Measurements from ENCODE around the gene EPHA1.
"Not testable (repeated sequence)": the region's sequence is repeated elsewhere in the genome, so short reads cannot be mapped to it uniquely, and the experiment has no call there.

EPHA1 gene

GRCh38 chr7:143392427-143392826 lies 16.2 kb downstream of the EPHA1 start:
- Histone ChIP-seq H3K4me1 (ENCODE audit: insufficient read depth, low read length) (peaks cover 68% of the 10 kb centered on the region), H3K36me3 (ENCODE audit: insufficient read depth, low read length) (peaks cover 38% of the 10 kb centered on the region), H3K27ac (ENCODE audit: low read depth, low read length) (peak overlapping the region; percentile 83)
- H3K9ac ChIP-seq (ENCODE audit: low read length); H3K27me3 ChIP-seq (ENCODE audit: control insufficient read depth in 1 of 2, insufficient read depth in 2 of 2, low read length in 2 of 2); H3K9me3 ChIP-seq (ENCODE audit: low read length); H3K4me3 ChIP-seq (ENCODE audit: low read depth in 1 of 2, low read length in 2 of 2): not testable (repeated sequence)

DNA sequence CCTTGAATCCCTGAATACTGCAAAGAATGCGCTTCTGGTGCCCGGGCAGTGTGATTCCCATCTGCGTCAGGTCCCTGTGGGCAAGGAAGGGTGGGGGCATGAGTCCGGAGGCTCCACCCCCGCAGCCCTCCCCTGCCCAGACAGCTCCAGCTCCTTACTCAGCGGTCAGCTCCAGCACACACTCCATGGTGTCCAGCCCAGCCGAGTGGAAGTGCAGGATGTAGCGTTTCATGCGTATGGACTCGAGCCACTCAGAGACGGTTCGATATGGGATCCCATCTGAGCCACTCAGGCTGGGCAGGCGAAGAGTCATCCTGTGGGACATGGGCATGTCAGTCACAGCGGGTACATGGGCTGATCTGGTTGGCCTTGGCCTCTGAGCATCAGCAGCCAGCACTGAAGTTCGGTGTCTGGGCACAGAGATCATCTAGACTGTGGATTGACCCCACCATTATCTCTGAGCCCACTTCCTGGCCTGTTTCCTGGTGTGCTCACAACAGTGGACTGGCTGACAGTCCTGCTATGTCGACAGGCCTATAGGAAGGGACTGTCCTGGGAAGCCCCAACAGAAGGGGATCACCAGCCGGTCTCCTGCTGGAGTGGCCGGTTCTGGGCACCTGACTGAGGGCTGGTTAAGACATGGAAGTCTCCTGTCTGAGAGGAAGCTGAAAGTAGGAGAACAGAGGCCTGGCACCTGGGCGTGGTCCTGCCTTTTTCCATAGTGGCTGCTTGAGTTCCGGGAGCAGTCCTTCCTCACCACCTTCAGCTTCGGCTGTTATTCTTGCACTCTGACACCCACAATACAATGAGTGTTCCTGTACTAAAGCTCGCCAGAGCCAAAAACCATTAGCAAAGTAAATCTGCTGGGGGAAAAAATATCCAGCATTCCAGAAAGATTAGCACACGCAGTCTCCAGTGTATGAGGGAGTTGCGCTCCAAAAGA lies 16.9 kb downstream of the EPHA1 start:
- H3K27ac ChIP-seq (ENCODE audit: low read depth, low read length), result peak overlapping the region; percentile 83
- no peaks in the 10 kb centered on the region for H3K9me3 ChIP-seq (ENCODE audit: low read length)
- no peaks in the 10 kb centered on the region for H3K27me3 ChIP-seq (ENCODE audit: control insufficient read depth in 1 of 2, insufficient read depth in 2 of 2, low read length in 2 of 2)
- no peak overlapping the region for H3K9ac ChIP-seq (ENCODE audit: low read length)
- H3K36me3 ChIP-seq (ENCODE audit: insufficient read depth, low read length), result peaks cover 44% of the 10 kb centered on the region
- peaks cover 75% of the 10 kb centered on the region for H3K4me1 ChIP-seq (ENCODE audit: insufficient read depth, low read length)
- peak overlapping the region in 1 of 2 donors; percentile 18 for H3K4me3 ChIP-seq (ENCODE audit: low read depth in 1 of 2, low read length in 2 of 2)

DNA sequence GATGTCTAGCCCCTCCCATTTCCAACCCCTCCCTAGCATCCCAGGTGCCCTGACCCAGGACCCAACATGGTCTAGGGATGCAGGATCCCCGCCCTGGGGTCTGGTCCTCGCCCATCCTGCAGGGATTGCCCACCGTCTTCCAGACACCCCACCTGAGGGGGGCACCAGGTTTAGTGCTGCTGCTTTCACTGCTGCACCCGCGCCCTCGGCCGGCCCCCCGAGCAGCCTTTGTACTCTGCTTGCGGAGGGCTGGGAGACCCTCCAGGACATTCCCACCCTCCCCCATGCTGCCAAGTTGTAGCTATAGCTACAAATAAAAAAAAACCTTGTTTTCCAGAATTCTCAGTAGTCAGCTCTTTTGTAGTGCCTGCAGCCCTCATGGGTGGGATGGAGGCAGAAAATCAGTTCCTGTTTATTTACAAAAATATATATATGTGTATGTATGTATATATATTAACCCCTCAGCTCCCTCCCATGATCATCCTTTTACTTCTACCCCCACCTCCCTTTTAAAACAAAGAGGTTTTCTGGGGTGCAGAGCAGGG lies 17.8 kb downstream of the EPHA1 start:
- H3K27ac ChIP-seq (ENCODE audit: low read depth, low read length), result peak overlapping the region; percentile 83
- no peaks in the 10 kb centered on the region for H3K9me3 ChIP-seq (ENCODE audit: low read length)
- H3K4me3 ChIP-seq (ENCODE audit: low read depth in 1 of 2, low read length in 2 of 2), result no peak overlapping the region
- peaks cover 84% of the 10 kb centered on the region for H3K4me1 ChIP-seq (ENCODE audit: insufficient read depth, low read length)
- no peak overlapping the region for H3K9ac ChIP-seq (ENCODE audit: low read length)
- H3K36me3 ChIP-seq (ENCODE audit: insufficient read depth, low read length), result peaks cover 44% of the 10 kb centered on the region
- H3K27me3 ChIP-seq (ENCODE audit: control insufficient read depth in 1 of 2, insufficient read depth in 2 of 2, low read length in 2 of 2), result no peaks in the 10 kb centered on the region

DNA sequence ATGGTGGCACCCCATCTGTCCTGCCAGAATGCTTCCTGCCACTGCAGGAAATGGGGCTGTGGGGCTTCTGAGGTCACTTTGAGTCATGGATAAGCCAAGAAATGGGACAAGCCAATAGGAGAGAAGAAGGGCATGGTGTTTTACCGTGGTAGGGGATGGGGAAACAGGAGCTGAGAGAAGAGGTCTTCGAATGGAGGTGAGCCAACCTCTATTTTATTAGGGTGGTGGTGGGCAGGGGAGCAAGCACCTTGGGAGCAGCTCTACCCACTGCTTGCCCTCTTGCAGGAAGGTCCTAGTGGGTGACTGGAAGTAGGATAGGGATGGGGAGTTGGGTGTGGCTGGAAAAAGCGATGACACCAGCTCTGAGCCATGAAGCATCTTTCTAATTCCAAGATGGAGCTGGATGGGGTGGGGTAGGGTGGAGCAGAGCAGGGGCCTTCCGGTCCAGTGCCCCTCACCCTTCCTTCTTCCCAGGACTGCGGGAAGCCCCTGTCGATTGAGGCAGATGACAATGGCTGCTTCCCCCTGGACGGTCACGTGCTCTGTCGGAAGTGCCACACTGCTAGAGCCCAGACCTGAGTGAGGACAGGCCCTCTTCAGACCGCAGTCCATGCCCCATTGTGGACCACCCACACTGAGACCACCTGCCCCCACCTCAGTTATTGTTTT lies 18.4 kb downstream of the EPHA1 start:
- no peak overlapping the region for H3K4me3 ChIP-seq (ENCODE audit: low read depth in 1 of 2, low read length in 2 of 2)
- peaks cover 44% of the 10 kb centered on the region for H3K36me3 ChIP-seq (ENCODE audit: insufficient read depth, low read length)
- H3K27me3 ChIP-seq (ENCODE audit: control insufficient read depth in 1 of 2, insufficient read depth in 2 of 2, low read length in 2 of 2), result no peaks in the 10 kb centered on the region
- no peak overlapping the region for H3K9ac ChIP-seq (ENCODE audit: low read length)
- H3K4me1 ChIP-seq (ENCODE audit: insufficient read depth, low read length), result peaks cover 85% of the 10 kb centered on the region
- H3K27ac ChIP-seq (ENCODE audit: low read depth, low read length), result peak overlapping the region; percentile 83
- H3K9me3 ChIP-seq (ENCODE audit: low read length), result no peaks in the 10 kb centered on the region

DNA sequence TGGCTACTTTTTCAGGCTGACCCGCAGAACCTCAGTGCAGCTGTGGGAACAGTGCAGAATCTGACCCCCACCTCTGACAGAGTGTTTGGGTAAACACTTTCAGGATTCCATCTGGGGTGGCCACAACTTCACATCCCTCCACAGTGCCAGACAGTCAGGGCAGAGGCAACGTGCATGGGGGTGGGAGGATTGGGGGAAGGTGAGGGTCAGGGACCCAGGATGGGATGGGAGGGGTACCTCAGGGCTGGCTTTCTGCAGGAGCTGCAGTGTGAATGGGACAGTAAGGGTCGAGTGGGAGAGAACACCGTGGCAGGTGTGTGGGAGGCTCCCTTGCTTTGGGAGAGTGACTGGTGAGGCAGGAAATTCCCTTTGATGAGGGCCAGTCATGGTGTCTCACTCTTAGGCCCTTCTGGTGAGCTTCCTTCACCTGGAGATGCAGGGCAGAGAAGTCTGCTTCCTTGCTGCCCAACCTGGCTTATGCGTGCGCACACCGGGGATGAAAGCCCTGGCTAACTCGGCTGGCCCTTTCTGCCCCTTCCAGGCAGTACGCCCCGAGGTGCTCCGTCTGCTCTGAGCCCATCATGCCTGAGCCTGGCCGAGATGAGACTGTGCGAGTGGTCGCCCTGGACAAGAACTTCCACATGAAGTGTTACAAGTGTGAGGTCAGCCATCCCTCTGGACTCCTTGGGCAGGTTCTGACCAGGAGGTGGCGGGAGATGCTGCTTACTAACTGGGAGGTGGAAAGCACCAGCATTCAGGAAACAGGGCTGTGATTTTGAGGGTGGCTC lies 19.1 kb downstream of the EPHA1 start:
- Histone ChIP-seq H3K9ac (ENCODE audit: low read length) (no peak overlapping the region), H3K27ac (ENCODE audit: low read depth, low read length) (peak overlapping the region; percentile 22), H3K27me3 (ENCODE audit: control insufficient read depth in 1 of 2, insufficient read depth in 2 of 2, low read length in 2 of 2) (no peaks in the 10 kb centered on the region), H3K9me3 (ENCODE audit: low read length) (no peaks in the 10 kb centered on the region), H3K4me1 (ENCODE audit: insufficient read depth, low read length) (peaks cover 92% of the 10 kb centered on the region), H3K4me3 (ENCODE audit: low read depth in 1 of 2, low read length in 2 of 2) (no peak overlapping the region), H3K36me3 (ENCODE audit: insufficient read depth, low read length) (peaks cover 44% of the 10 kb centered on the region)

DNA sequence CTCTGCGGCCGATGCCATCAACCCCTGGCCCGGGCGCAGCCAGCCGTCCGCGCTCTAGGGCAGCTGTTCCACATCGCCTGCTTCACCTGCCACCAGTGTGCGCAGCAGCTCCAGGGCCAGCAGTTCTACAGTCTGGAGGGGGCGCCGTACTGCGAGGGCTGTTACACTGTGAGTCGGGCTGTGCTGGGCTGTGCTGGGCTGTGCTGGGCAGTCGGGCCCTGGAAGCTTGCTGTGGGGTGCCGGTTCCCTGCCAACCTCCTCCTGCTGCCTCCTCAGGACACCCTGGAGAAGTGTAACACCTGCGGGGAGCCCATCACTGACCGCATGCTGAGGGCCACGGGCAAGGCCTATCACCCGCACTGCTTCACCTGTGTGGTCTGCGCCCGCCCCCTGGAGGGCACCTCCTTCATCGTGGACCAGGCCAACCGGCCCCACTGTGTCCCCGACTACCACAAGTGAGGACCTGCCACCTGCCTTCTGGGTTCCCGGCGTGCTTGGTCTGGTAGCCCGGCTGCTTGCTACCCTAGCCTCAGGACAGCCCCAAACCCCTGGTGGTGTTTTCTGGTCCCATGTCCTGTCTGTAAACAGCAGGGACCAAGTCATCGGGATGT lies 20.1 kb downstream of the EPHA1 start:
- Histone ChIP-seq H3K9ac (ENCODE audit: low read length) (no peak overlapping the region), H3K36me3 (ENCODE audit: insufficient read depth, low read length) (peaks cover 48% of the 10 kb centered on the region), H3K4me1 (ENCODE audit: insufficient read depth, low read length) (peaks cover 97% of the 10 kb centered on the region), H3K27me3 (ENCODE audit: control insufficient read depth in 1 of 2, insufficient read depth in 2 of 2, low read length in 2 of 2) (no peaks in the 10 kb centered on the region), H3K9me3 (ENCODE audit: low read length) (no peaks in the 10 kb centered on the region), H3K27ac (ENCODE audit: low read depth, low read length) (no peak overlapping the region), H3K4me3 (ENCODE audit: low read depth in 1 of 2, low read length in 2 of 2) (no peak overlapping the region)

- H3K4me3 ChIP-seq (ENCODE audit: low read depth in 1 of 2, low read length in 2 of 2), result no peak overlapping the region
- no peak overlapping the region for H3K27ac ChIP-seq (ENCODE audit: low read depth, low read length)
- no peak overlapping the region for H3K9ac ChIP-seq (ENCODE audit: low read length)
- H3K36me3 ChIP-seq (ENCODE audit: insufficient read depth, low read length), result peaks cover 52% of the 10 kb centered on the region
- no peaks in the 10 kb centered on the region for H3K9me3 ChIP-seq (ENCODE audit: low read length)
- peaks cover 98% of the 10 kb centered on the region for H3K4me1 ChIP-seq (ENCODE audit: insufficient read depth, low read length)
- H3K27me3 ChIP-seq (ENCODE audit: control insufficient read depth in 1 of 2, insufficient read depth in 2 of 2, low read length in 2 of 2), result no peaks in the 10 kb centered on the region
Observed at GRCh38 chr7:143388051-143388450, 20.6 kb downstream of the EPHA1 start.

GRCh38 chr7:143387156-143387975 lies 21.3 kb downstream of the EPHA1 start:
- H3K27ac ChIP-seq (ENCODE audit: low read depth, low read length), result peak overlapping the region; percentile 41
- H3K9ac ChIP-seq (ENCODE audit: low read length), result no peak overlapping the region
- peaks cover 59% of the 10 kb centered on the region for H3K36me3 ChIP-seq (ENCODE audit: insufficient read depth, low read length)
- no peaks in the 10 kb centered on the region for H3K27me3 ChIP-seq (ENCODE audit: control insufficient read depth in 1 of 2, insufficient read depth in 2 of 2, low read length in 2 of 2)
- H3K4me1 ChIP-seq (ENCODE audit: insufficient read depth, low read length), result peaks cover 98% of the 10 kb centered on the region
- no peaks in the 10 kb centered on the region for H3K9me3 ChIP-seq (ENCODE audit: low read length)
- H3K4me3 ChIP-seq (ENCODE audit: low read depth in 1 of 2, low read length in 2 of 2), result peak overlapping the region in 1 of 2 donors; percentile 21

DNA sequence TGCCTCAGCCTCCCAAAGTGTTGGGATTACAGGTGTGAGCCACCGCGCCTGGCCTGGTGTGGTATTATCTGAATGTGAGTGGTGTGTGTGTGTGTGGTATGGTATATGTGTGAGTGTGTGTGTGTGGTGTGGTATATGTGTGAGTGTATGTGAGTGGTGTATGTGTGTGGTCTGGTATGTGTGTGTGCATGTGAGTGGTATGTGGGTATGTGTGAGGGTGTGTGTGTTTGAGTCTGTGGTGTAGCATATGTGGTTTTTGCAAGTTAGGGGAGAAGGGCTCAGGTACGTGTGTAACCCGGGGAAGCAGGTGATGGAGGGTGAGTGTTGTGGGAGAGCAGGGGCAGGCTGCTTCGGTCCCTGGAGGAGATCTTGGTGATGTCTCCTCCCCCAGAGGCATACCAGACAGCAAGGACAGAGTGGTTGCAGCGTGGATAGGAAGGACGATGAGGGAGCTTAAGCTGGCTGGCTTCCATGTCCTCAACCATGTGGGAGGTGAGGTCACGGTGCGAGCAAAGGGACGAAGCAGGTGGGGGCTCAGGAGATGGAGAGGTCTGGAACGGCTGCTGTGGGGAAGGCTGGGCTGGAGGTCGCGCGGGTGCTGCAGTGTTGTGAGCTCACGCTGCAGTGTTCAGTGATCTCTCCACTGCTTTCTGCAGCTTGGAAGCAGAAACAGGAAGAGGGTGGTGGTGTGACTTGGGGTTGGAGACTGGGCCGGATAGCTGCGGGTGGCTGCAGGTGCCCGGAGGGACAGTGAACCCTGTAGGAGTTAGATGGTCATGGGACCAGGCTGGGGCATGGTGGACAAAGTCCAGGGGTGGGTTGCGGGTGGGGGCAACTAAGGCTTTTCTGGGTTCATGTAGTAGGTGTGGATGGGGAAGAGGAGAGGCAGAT lies 22.5 kb downstream of the EPHA1 start:
- Histone ChIP-seq H3K4me1 (ENCODE audit: insufficient read depth, low read length) (peaks cover 87% of the 10 kb centered on the region), H3K4me3 (ENCODE audit: low read depth in 1 of 2, low read length in 2 of 2) (peak overlapping the region in 1 of 2 donors; percentile 37), H3K27ac (ENCODE audit: low read depth, low read length) (peak overlapping the region; percentile 8), H3K27me3 (ENCODE audit: control insufficient read depth in 1 of 2, insufficient read depth in 2 of 2, low read length in 2 of 2) (no peaks in the 10 kb centered on the region), H3K36me3 (ENCODE audit: insufficient read depth, low read length) (peaks cover 56% of the 10 kb centered on the region), H3K9ac (ENCODE audit: low read length) (no peak overlapping the region), H3K9me3 (ENCODE audit: low read length) (no peaks in the 10 kb centered on the region)
